HUES64 (cell line): ENCODE results near the gene PNCK.

ENCODE experiments used
- H3K27ac ChIP-seq: 2 replicates; pipeline ENCODE4 v1.7.0; 2013; ENCODE audit warnings: low read depth, low read length, inconsistent platforms
- H3K27me3 ChIP-seq: 2 replicates; pipeline ENCODE4 v1.6.1; 2013; ENCODE audit warnings: mild to moderate bottlenecking, low read length; ENCODE audit not compliant: insufficient read depth
- H3K36me3 ChIP-seq: 2 replicates; pipeline ENCODE4 v1.6.1; 2013; ENCODE audit warnings: mild to moderate bottlenecking, low read length; ENCODE audit not compliant: insufficient read depth
- H3K4me1 ChIP-seq: 2 replicates; pipeline ENCODE4 v1.6.1; 2013; ENCODE audit warnings: mild to moderate bottlenecking, low read length, moderate library complexity; ENCODE audit not compliant: insufficient read depth
- H3K4me3 ChIP-seq: 2 replicates; pipeline ENCODE4 v1.5.1; 2013; ENCODE audit warnings: mild to moderate bottlenecking, low read length, moderate library complexity
- H3K9ac ChIP-seq: 2 replicates; pipeline ENCODE4 v1.6.1; 2013; ENCODE audit warnings: mild to moderate bottlenecking, low read depth, low read length
- H3K9me3 ChIP-seq: 2 replicates; pipeline ENCODE4 v1.6.1; 2013; ENCODE audit warnings: low read depth, low read length; ENCODE audit not compliant: insufficient read depth
- WGBS: fragments of 150-250, 120-280 bp; methylation state at CpG from one replicate; pipeline ENCODE4 v1.1.7; 2013; ENCODE audit warnings: missing lambda C conversion rate; 5-methylcytosine and 5-hydroxymethylcytosine counted together

PNCK gene

GRCh38 chrX:153649915-153650782 lies 23.5 kb downstream of the PNCK start:
- 70% methylated on average over 35 of the region's 41 CpGs for WGBS
- Histone ChIP-seq H3K9me3 (no peaks in the 10 kb centered on the region), H3K27me3 (peaks cover 43% of the 10 kb centered on the region), H3K36me3 (no peaks in the 10 kb centered on the region), H3K9ac (no peak overlapping the region), H3K4me3 (no peak overlapping the region), H3K4me1 (no peaks in the 10 kb centered on the region), H3K27ac (no peak overlapping the region)

GRCh38 chrX:153649178-153649914 lies 24.3 kb downstream of the PNCK start:
- no peak overlapping the region for H3K9ac ChIP-seq
- H3K27ac ChIP-seq: no peak overlapping the region
- no peaks in the 10 kb centered on the region for H3K4me1 ChIP-seq
- WGBS: 70% methylated on average over 26 of the region's 26 CpGs
- no peaks in the 10 kb centered on the region for H3K36me3 ChIP-seq
- no peaks in the 10 kb centered on the region for H3K9me3 ChIP-seq
- H3K27me3 ChIP-seq: peaks cover 51% of the 10 kb centered on the region
- H3K4me3 ChIP-seq: no peak overlapping the region

- Histone ChIP-seq H3K9ac (no peak overlapping the region), H3K27ac (no peak overlapping the region), H3K4me1 (no peaks in the 10 kb centered on the region), H3K36me3 (no peaks in the 10 kb centered on the region), H3K27me3 (peaks cover 57% of the 10 kb centered on the region), H3K9me3 (no peaks in the 10 kb centered on the region), H3K4me3 (no peak overlapping the region)
- 75% methylated on average over 13 of the region's 17 CpGs for WGBS
Measured at GRCh38 chrX:153648358-153649177, 25.0 kb downstream of the PNCK start.

- Histone ChIP-seq H3K9me3 (no peaks in the 10 kb centered on the region), H3K9ac (no peak overlapping the region), H3K36me3 (no peaks in the 10 kb centered on the region), H3K27me3 (peaks cover 65% of the 10 kb centered on the region), H3K4me3 (0 out of 2 replicates have a peak overlapping the region, but pooled peaks have one; percentile 13), H3K27ac (no peak overlapping the region), H3K4me1 (no peaks in the 10 kb centered on the region)
- 10% methylated on average over 84 of the region's 85 CpGs for WGBS
Measured at GRCh38 chrX:153647461-153648357, 25.9 kb downstream of the PNCK start.

GRCh38 chrX:153646620-153647373 lies 26.8 kb downstream of the PNCK start, which contains the start of gene DUSP9:
Gene DUSP9, plus strand, starts transcription at chrX:153647203. Its CDS starts 751 bp downstream, at chrX:153647954.
- H3K9ac ChIP-seq: no peak within 1 kb of the TSS
- H3K9me3 ChIP-seq: no peaks in the 10 kb centered on the region
- peaks cover 73% of the 10 kb centered on the region for H3K27me3 ChIP-seq
- no peaks in the 10 kb centered on the region for H3K4me1 ChIP-seq
- 0 out of 2 replicates have a peak within 1 kb of the TSS, but pooled peaks have one; percentile 13 for H3K4me3 ChIP-seq
- WGBS: 4% methylated on average over 53 of the region's 53 CpGs
- H3K36me3 ChIP-seq: no peaks in the 10 kb centered on the region
- H3K27ac ChIP-seq: no peak within 1 kb of the TSS

- Histone ChIP-seq H3K9ac (no peak overlapping the region), H3K27ac (no peak overlapping the region), H3K9me3 (no peaks in the 10 kb centered on the region), H3K4me1 (no peaks in the 10 kb centered on the region), H3K4me3 (no peak overlapping the region), H3K36me3 (no peaks in the 10 kb centered on the region), H3K27me3 (peaks cover 81% of the 10 kb centered on the region)
- WGBS: 71% methylated on average over 9 of the region's 10 CpGs
Measured at GRCh38 chrX:153645921-153646488, 27.6 kb downstream of the PNCK start.

GRCh38 chrX:153645151-153645550 lies 28.5 kb downstream of the PNCK start:
- no peak overlapping the region for H3K4me3 ChIP-seq
- H3K27me3 ChIP-seq: peaks cover 89% of the 10 kb centered on the region
- 52% methylated on average over 6 of the region's 6 CpGs for WGBS
- no peaks in the 10 kb centered on the region for H3K9me3 ChIP-seq
- H3K9ac ChIP-seq: no peak overlapping the region
- no peaks in the 10 kb centered on the region for H3K4me1 ChIP-seq
- no peak overlapping the region for H3K27ac ChIP-seq
- H3K36me3 ChIP-seq: no peaks in the 10 kb centered on the region

- Histone ChIP-seq H3K27ac (no peak overlapping the region), H3K36me3 (no peaks in the 10 kb centered on the region), H3K9me3 (no peaks in the 10 kb centered on the region), H3K4me1 (no peaks in the 10 kb centered on the region), H3K9ac (no peak overlapping the region), H3K4me3 (peak overlapping the region; percentile 40; the same call in 1 of the 2 replicates), H3K27me3 (peaks cover 95% of the 10 kb centered on the region)
- WGBS: 4% methylated on average over 46 of the region's 46 CpGs
Measured at GRCh38 chrX:153644356-153645125, 29.1 kb downstream of the PNCK start.
